Trophoblast cell (in vitro differentiated cells and primary cell): Measurements from ENCODE around the gene CDC25B.

Experiments used
- DNase-seq, 2 donors: peaks; one replicate each; pipeline ENCODE4 v3.0.0-alpha.2; 2016
- H2AFZ ChIP-seq: 2 replicates; pipeline ENCODE4 v1.6.1; 2013; ENCODE audit warnings: low read length, moderate library complexity, mild to moderate bottlenecking; ENCODE audit not compliant: insufficient read depth, poor library complexity
- H2AK5ac ChIP-seq: 2 replicates; pipeline ENCODE4 v1.6.1; 2013; ENCODE audit warnings: mild to moderate bottlenecking, low read length
- H2BK120ac ChIP-seq: 2 replicates; pipeline ENCODE4 v1.6.1; 2013; ENCODE audit warnings: low read length, mild to moderate bottlenecking, moderate library complexity; ENCODE audit not compliant: insufficient read depth, poor library complexity
- H2BK12ac ChIP-seq: 2 replicates; pipeline ENCODE4 v1.6.1; 2013; ENCODE audit warnings: mild to moderate bottlenecking, low read length, moderate library complexity
- H2BK5ac ChIP-seq: 2 replicates; pipeline ENCODE4 v1.6.1; 2013; ENCODE audit warnings: low read length, low read depth, moderate library complexity, mild to moderate bottlenecking; ENCODE audit not compliant: poor library complexity
- H3K14ac ChIP-seq: 2 replicates; pipeline ENCODE4 v1.6.1; 2013; ENCODE audit warnings: mild to moderate bottlenecking, low read length
- H3K18ac ChIP-seq: 2 replicates; pipeline ENCODE4 v1.6.1; 2013; ENCODE audit warnings: mild to moderate bottlenecking, low read length
- H3K23ac ChIP-seq: 2 replicates; pipeline ENCODE4 v1.6.1; 2013; ENCODE audit warnings: low read length
- H3K27ac ChIP-seq: 2 replicates; pipeline ENCODE4 v1.5.1; 2013; ENCODE audit warnings: low read depth, mild to moderate bottlenecking, inconsistent platforms, low read length, moderate library complexity
- H3K27me3 ChIP-seq: 2 replicates; pipeline ENCODE4 v1.6.1; 2013; ENCODE audit warnings: inconsistent platforms, mild to moderate bottlenecking, low read length, moderate library complexity; ENCODE audit not compliant: insufficient read depth
- H3K36me3 ChIP-seq, 2 experiments: 1 replicate in 1 of 2; 2 replicates in 1 of 2; pipeline ENCODE4 v1.6.1; 2013; ENCODE audit warnings: low read length in 2 of 2, mild to moderate bottlenecking in 2 of 2, moderate library complexity in 1 of 2; ENCODE audit not compliant: insufficient read depth in 2 of 2, control insufficient read depth in 1 of 2
- H3K4ac ChIP-seq: 2 replicates; pipeline ENCODE4 v1.6.1; 2013; ENCODE audit warnings: low read depth, mild to moderate bottlenecking, low read length, moderate library complexity
- H3K4me1 ChIP-seq, 2 experiments: 1 replicate in 1 of 2; 2 replicates in 1 of 2; pipeline ENCODE4 v1.6.1; 2013; ENCODE audit warnings: low read length in 2 of 2, mild to moderate bottlenecking in 2 of 2, moderate library complexity in 1 of 2; ENCODE audit not compliant: insufficient read depth in 2 of 2, control insufficient read depth in 1 of 2
- H3K4me2 ChIP-seq: 2 replicates; pipeline ENCODE4 v1.6.1; 2013; ENCODE audit warnings: inconsistent platforms, mild to moderate bottlenecking, low read length, moderate library complexity
- H3K4me3 ChIP-seq: 2 replicates; pipeline ENCODE4 v1.5.1; 2013; ENCODE audit warnings: mild to moderate bottlenecking, low read depth, low read length, inconsistent platforms
- H3K79me1 ChIP-seq: one replicate; pipeline ENCODE4 v1.6.1; 2013; ENCODE audit warnings: low read length
- H3K79me2 ChIP-seq: 2 replicates; pipeline ENCODE4 v1.6.1; 2013; ENCODE audit warnings: low read length, mild to moderate bottlenecking; ENCODE audit not compliant: control insufficient read depth, insufficient read depth, poor library complexity
- H3K9ac ChIP-seq: 2 replicates; pipeline ENCODE4 v1.6.1; 2013; ENCODE audit warnings: mild to moderate bottlenecking, low read length
- H3K9me3 ChIP-seq: 2 replicates; pipeline ENCODE4 v1.6.1; 2013; ENCODE audit warnings: low read depth, mild to moderate bottlenecking, control low read depth, inconsistent platforms, low read length; ENCODE audit not compliant: insufficient read depth
- H4K12ac ChIP-seq: 2 replicates; pipeline ENCODE4 v1.6.1; 2013; ENCODE audit warnings: low read depth, mild to moderate bottlenecking, low read length, moderate library complexity
- H4K8ac ChIP-seq: 2 replicates; pipeline ENCODE4 v1.6.1; 2013; ENCODE audit warnings: low read depth, mild to moderate bottlenecking, low read length, moderate library complexity
- H4K91ac ChIP-seq: one replicate; pipeline ENCODE4 v1.6.1; 2013; ENCODE audit warnings: low read depth, mild to moderate bottlenecking, low read length, moderate library complexity
- whole genome bisulfite sequencing: extraction: QIAGEN DNeasy Blood & Tissue Kit; methylation state at CpG from one replicate; pipeline ENCODE4 v1.1.7; 2013; ENCODE audit warnings: missing lambda C conversion rate; ENCODE audit not compliant: insufficient read length, insufficient coverage; ENCODE audit errors: extremely low coverage; 5-methylcytosine and 5-hydroxymethylcytosine counted together

The CDC25B gene

GRCh38 chr20:3785240-3786125 lies 10.6 kb upstream of the CDC25B start:
- Histone ChIP-seq H2AFZ (peak overlapping the region; percentile 53), H3K9me3 (peaks cover 3% of the 10 kb centered on the region), H3K4me2 (peak overlapping the region; percentile 81), H3K4ac (peak overlapping the region; percentile 18), H4K91ac (peak overlapping the region; percentile 16), H3K9ac (peak overlapping the region; percentile 78), H2BK12ac (no peak overlapping the region), H2BK5ac (no peak overlapping the region), H3K23ac (no peak overlapping the region), H3K27me3 (no peaks in the 10 kb centered on the region), H3K27ac (no peak overlapping the region), H3K4me1 (peaks cover 21 to 34% of the 10 kb centered on the region in 2 experiments), H3K36me3 (peaks cover 8 to 12% of the 10 kb centered on the region in 2 experiments), H2BK120ac (no peak overlapping the region), H3K14ac (peak overlapping the region; percentile 36), H3K79me2 (peaks cover 5% of the 10 kb centered on the region), H2AK5ac (peak overlapping the region; percentile 78), H3K79me1 (peaks cover 3% of the 10 kb centered on the region), H3K4me3 (peak overlapping the region; percentile 74), H3K18ac (peak overlapping the region; percentile 65), H4K12ac (peak overlapping the region; percentile 71), H4K8ac (peak overlapping the region; percentile 81)
- DNase-seq, result no peak
- WGBS, result no CpG with 5 or more reads among the region's 79 CpGs

GRCh38 chr20:3786126-3786484 lies 10.0 kb upstream of the CDC25B start:
- Histone ChIP-seq H2AK5ac (peak overlapping the region; percentile 78), H2BK5ac (no peak overlapping the region), H3K27ac (no peak overlapping the region), H3K4me1 (peaks cover 21 to 32% of the 10 kb centered on the region in 2 experiments), H3K36me3 (peaks cover 8 to 12% of the 10 kb centered on the region in 2 experiments), H3K9ac (peak overlapping the region; percentile 78), H3K18ac (peak overlapping the region; percentile 65), H2BK12ac (no peak overlapping the region), H3K27me3 (no peaks in the 10 kb centered on the region), H4K91ac (peak overlapping the region; percentile 16), H2AFZ (peak overlapping the region; percentile 53), H3K4ac (peak overlapping the region; percentile 18), H3K79me2 (peaks cover 5% of the 10 kb centered on the region), H4K12ac (peak overlapping the region; percentile 71), H3K23ac (no peak overlapping the region), H3K79me1 (peaks cover 3% of the 10 kb centered on the region), H3K14ac (peak overlapping the region; percentile 36), H4K8ac (peak overlapping the region; percentile 81), H2BK120ac (no peak overlapping the region), H3K4me3 (peak overlapping the region; percentile 74), H3K9me3 (peaks cover 2% of the 10 kb centered on the region), H3K4me2 (peak overlapping the region; percentile 81)
- WGBS, result no CpG with 5 or more reads among the region's 35 CpGs
- DNase-seq, result peak; percentile 47 to 61

GRCh38 chr20:3786665-3787323 lies 9.3 kb upstream of the CDC25B start, which contains the start of gene CENPB:
Gene CENPB (minus strand): TSS chr20:3786740. CDS start chr20:3786483, 257 bp downstream.
- Histone ChIP-seq H2AFZ (peak within 1 kb of the TSS; percentile 53), H3K4me2 (peak within 1 kb of the TSS; percentile 81), H3K79me2 (peaks cover 5% of the 10 kb centered on the region), H3K4me3 (peak within 1 kb of the TSS; percentile 74), H3K23ac (no peak within 1 kb of the TSS), H3K14ac (peak within 1 kb of the TSS; percentile 36), H2BK12ac (no peak within 1 kb of the TSS), H2BK5ac (no peak within 1 kb of the TSS), H3K9ac (peak within 1 kb of the TSS; percentile 78), H2BK120ac (no peak within 1 kb of the TSS), H4K8ac (peak within 1 kb of the TSS; percentile 81), H3K79me1 (peaks cover 3% of the 10 kb centered on the region), H4K91ac (peak within 1 kb of the TSS; percentile 16), H3K4me1 (peaks cover 21 to 30% of the 10 kb centered on the region in 2 experiments), H3K4ac (peak within 1 kb of the TSS; percentile 18), H3K36me3 (peaks cover 8 to 12% of the 10 kb centered on the region in 2 experiments), H3K9me3 (peaks cover 1% of the 10 kb centered on the region), H3K27me3 (no peaks in the 10 kb centered on the region), H3K18ac (peak within 1 kb of the TSS; percentile 65), H4K12ac (peak within 1 kb of the TSS; percentile 71), H3K27ac (no peak within 1 kb of the TSS), H2AK5ac (peak within 1 kb of the TSS; percentile 78)
- no CpG with 5 or more reads among the region's 70 CpGs for WGBS
- DNase-seq, result peak; percentile 81 to 93

GRCh38 chr20:3787324-3788014 lies 8.6 kb upstream of the CDC25B start:
- H2BK120ac ChIP-seq, result no peak overlapping the region
- H3K27ac ChIP-seq, result no peak overlapping the region
- no peak overlapping the region for H3K4me3 ChIP-seq
- no peak overlapping the region for H3K4ac ChIP-seq
- WGBS, result no CpG with 5 or more reads among the region's 5 CpGs
- H2AK5ac ChIP-seq, result no peak overlapping the region
- H3K79me2 ChIP-seq, result peaks cover 5% of the 10 kb centered on the region
- no peak overlapping the region for H4K91ac ChIP-seq
- no peak overlapping the region for H3K4me2 ChIP-seq
- H4K8ac ChIP-seq, result no peak overlapping the region
- no peaks in the 10 kb centered on the region for H3K27me3 ChIP-seq
- peaks cover 1% of the 10 kb centered on the region for H3K9me3 ChIP-seq
- H2AFZ ChIP-seq, result no peak overlapping the region
- H3K14ac ChIP-seq, result no peak overlapping the region
- H2BK5ac ChIP-seq, result no peak overlapping the region
- H2BK12ac ChIP-seq, result no peak overlapping the region
- DNase-seq, result no peak
- no peak overlapping the region for H4K12ac ChIP-seq
- peaks cover 8 to 12% of the 10 kb centered on the region in 2 experiments for H3K36me3 ChIP-seq
- H3K9ac ChIP-seq, result no peak overlapping the region
- peaks cover 21 to 30% of the 10 kb centered on the region in 2 experiments for H3K4me1 ChIP-seq
- peaks cover 3% of the 10 kb centered on the region for H3K79me1 ChIP-seq
- no peak overlapping the region for H3K23ac ChIP-seq
- H3K18ac ChIP-seq, result no peak overlapping the region
